GM04503 (cell line): ENCODE measurements around the gene PRG3.
"Not testable (repeated sequence)": the region's sequence is repeated elsewhere in the genome, so short reads cannot be mapped to it uniquely, and the experiment has no call there.

Source experiments
- DNase-seq: peaks from one replicate; pipeline ENCODE4 v3.0.0-alpha.2; 2012; ENCODE audit warnings: low read depth

Gene PRG3

DNA sequence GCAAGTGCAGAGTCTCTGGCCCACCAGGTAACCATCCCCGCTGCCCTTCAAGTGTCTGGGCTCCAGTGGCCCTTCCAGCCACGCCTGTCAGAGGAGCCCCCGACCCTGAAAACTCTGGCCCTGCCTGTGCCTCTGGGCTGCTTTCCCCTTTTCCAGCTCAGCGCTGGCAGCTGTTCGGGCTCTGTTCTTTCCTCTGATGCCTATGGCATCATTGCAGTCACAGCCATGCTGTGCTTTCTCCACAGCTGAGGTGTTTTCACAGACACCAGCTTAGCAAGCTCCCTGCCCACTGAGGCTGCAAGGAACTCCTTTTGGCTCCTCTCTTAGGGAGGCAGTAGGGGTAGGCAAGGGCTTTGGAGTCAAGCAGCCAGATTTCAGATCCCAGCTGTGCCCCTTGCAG is 21.6 kb downstream of the PRG3 start:
- no peak for DNase-seq

DNA sequence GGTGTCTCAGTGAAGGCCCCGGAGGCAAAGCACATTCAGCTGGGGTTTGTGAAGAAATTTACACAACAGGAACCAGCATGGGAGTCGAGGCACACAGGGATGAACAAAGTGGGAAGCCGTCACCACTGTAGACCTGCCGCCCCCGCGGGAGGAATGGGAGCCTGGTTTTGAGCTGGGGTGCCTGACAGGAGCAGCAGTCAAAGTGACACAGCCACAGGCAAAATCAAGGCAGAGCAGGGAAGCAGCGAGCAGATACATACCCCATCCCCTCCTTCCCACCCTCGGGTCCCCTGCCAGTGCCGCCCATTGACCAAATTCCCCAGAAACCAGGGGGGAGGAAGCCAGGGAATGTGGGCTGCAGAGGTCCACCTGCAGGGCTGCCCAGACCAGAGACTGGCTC is 22.0 kb downstream of the PRG3 start:
- DNase-seq, result no peak

DNA sequence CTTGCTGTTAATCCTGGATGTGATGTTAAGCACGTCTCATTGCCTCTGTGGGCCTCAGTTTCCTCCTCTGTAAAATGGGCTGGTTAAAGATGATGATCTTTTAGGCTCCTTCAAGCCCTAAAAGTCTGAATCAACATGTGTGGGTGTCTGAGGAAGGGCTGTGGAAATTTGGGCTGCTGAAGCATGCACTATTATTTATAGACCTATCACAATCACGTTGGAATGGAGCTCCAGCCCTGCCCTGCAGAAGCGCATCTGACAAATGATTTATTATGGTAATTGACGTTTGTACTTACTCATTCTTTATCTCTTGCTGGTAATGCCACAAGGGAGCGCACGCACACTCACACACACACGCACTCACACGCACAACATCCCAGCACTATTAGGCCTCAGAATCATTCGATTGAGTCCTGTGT is 22.4 kb downstream of the PRG3 start:
- DNase-seq, result no peak

DNA sequence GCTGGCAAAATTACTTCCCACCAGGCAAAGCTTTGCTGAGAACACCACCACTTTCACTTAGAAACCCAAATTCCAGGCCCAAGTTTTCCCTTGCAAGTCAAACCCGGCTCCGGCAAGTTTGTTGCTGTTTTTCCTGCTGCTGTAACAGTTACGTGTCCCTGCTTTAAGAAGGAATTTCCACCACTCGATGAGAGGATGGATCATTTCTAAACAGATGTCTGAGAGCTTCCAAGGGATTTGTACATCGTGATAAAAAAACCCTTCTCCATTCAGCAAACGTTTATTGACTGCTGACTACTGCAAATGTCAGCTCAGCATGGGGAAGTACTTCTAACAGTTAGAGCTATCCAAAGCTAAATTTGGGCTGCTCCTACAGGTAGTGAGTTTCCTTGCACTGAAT is 23.1 kb downstream of the PRG3 start:
- DNase-seq, result no peak

DNA sequence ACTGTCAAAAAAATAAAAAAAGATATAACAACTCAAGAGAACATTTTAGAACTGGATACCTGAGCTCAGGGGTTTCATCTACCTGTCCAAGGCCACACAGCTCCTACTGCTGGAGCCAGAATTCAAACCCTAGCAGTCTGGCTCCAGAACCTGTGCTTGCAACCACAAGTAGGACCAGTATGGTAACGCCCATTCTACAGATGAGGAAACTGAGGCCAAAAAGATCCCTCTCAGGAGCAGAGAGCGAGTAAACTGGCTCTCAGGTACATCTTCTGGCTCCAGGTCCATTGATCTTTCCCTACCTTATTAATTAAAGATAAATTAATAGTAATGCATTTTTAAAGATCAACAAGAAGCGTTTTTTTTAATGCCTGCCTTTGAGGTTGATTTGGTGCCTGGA is 23.6 kb downstream of the PRG3 start:
- DNase-seq, result no peak

DNA sequence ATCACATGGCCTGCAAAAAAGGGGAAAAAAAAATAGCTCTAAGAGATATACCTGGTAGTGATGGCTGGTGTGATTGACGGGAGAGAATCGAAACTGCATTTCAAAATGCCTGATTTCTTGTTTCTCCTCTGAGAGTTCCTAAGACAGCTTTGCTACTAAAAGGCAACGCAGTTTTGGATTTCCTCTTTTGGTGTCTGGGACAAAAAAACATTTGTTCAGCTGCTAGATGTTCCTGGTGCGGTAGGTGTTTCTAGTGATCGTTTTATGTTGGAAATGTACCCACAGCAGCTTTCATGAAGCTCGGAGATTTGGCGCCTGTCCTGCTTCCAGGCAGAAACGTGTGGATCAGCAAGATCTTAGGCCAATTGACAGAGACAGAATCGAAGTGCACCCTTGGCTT is 24.7 kb downstream of the PRG3 start:
- DNase-seq, result no peak

DNA sequence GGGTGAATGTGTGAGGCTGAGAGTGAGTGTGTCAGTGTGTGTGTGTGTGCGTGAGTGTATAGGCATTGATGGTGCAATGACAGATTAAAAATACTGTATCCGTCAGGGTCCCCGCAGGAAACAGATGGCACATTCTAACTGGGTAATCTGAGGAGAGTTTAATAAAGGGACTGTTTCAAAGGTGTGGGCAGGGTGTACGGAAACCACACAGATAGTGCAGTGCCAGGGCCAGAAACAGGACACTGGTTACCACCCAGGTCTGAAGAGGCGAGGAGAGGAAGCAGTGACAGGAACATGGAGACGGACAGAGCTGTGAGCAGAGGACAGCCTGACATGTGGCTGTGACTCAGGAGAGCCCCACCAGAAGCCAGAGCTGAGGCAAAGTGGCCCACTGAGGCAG is 26.3 kb downstream of the PRG3 start:
- DNase-seq, result no peak

DNA sequence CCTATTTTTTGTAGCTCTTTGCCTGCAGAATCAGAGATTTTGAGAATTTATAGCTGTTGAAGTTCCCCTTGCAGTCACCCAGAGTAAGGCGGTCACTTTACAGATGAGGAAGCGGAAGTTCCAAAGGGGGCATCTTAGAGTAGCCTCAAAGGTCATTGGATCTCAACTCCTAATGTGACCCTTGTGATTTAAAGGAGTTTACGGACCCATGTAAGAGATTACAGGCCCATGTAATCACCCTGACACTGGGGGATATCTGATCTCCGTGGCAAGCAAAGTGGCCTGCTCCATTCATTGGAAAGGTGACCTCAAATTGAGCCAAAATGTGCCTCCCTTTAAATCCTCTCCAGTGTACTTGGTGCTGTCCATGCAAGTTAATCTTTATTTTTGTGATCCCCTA is 27.1 kb downstream of the PRG3 start:
- DNase-seq, result no peak

DNA sequence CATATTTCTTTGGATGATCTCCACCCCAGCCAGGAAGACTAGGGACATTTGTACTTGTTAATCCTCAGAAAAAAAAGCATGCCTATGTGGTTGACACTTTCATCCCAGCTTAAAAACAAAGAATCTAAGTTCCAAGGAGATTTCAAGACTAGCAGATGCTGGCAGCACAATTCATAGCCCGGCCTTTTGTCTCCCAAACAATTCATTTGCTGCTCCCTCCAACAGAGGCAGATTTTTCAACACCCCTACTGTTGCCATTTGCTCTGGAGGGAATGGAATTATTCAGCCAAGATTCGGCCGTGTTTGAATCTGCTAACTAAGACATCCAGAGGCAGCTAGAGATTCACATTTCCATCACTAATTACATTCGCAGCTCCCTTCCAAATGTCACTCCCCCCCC is 27.5 kb downstream of the PRG3 start:
- DNase-seq, result no peak

DNA sequence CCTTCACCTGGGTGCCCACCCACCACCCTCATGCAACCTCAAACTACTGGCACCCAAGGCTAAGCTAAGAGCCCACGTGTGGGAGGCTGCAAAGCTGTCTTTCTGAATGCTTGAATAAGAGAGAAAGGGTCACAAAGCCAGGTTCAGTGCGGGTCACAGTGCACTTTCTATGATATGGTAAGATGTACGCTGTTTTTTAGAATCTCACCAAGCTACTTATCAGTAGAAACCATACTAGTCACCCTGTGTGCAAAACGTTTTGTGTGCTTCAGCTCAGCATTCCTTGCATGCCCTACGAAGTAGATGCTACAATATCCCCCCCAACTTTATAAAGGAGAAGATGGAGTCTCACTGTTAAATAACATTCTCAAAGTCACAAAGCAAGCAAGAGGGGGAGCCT is 27.9 kb downstream of the PRG3 start:
- no peak for DNase-seq

DNA sequence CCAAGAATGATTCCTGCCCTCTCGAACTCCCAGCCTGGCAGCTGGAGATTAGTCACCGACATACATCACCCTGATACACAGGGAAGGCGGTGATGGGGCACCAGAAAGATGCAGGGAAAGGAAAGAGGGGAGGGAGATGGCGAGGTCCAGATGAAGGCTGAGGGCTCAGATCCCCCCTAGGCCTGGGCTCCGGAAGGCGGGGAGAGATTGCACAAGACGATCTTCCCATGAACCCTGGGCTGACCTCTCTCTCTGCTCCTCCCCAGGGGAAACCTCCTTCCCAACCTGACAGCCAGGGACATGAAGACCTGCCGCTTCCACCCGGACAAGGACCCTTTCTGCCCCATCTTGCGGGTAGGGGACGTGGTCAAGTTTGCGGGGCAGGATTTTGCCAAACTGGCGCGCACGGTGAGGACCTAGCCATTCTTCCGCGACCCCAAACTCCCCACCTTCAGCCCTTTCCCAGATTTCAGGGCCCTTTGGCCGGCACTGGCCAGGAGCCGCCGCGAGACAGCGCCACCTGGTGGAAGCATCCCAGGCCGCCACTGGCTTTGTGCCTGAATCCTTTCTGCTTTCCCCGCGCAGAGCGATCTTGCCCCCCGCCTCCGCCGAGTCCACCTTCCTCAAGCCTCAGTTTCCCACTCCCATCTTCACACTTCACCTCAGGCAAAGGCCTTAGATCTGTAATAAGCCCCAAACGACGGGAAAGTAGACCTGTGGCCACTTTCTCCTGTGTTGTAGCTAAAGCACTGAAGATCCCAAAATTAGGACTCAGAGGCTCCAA is 31.3 kb downstream of the PRG3 start:
- no peak for DNase-seq

DNA sequence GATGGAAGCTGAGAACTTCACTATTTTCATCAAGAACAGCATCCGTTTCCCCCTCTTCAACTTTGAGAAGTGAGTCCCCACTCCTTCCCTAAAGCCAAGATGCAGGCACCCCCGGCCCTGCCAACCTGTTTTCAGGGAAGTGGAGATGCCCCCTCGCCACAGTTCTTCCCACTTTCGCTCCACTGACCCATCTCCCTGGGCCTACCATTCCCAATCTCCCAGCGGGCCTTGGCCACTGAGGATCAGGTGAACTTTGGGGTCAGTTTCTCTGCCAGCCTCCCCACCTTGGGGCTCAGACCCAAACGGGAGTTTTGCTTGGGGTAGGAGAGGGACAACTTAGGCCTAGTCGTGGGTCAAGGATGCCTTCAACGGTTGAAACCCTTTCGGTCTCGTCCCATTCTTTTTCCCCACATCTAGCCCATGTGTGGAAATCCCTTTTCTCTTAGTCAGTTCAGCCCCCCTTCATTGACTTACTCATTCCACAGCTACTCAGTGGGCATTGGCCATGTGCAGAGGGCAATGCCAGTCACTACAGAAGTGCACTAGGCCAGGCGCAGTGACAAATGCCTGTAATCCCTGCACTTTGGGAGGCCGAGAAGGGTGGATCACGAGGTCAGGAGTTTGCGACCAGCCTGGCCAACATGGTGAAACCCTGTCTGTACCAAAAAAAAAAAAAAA is 32.2 kb downstream of the PRG3 start:
- no peak for DNase-seq

DNA sequence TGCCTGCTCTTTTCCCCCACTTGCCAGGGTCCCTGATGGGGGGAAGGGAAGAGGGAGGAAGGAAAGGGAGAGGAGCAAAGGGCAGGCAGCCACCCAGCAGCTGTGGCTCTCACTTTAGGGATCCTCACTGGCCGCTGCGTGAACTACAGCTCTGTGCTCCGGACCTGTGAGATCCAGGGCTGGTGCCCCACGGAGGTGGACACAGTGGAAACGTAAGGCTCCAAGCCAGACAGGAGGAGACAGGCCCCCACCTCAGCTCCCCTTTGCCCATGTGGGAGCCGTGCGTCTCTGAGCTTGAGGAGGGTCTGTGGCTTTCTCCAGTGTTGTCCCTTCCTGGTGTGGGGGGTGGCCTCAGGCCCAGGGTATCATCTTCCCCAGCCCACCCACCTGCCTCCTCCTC is 32.9 kb downstream of the PRG3 start:
- DNase-seq, result no peak

DNA sequence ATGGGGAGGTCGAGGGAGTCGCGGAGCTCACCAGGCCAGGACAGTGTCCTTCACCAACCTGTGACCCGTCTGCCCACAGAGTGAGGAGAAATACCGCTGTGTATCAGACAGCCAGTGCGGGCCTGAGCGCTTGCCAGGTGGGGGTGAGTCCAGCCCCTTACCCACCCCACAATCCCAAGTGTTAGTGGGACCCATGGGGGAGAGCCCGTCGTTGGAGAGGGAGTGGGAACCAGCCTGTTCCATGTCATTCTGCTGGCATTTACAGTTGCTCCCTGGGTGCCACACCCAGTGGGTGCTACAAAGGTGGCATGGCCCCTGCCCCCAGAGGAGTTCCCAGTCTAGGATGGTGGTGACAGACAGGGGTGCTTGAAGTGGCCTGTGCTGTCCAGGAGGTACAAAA is 33.6 kb downstream of the PRG3 start:
- no peak for DNase-seq

DNA sequence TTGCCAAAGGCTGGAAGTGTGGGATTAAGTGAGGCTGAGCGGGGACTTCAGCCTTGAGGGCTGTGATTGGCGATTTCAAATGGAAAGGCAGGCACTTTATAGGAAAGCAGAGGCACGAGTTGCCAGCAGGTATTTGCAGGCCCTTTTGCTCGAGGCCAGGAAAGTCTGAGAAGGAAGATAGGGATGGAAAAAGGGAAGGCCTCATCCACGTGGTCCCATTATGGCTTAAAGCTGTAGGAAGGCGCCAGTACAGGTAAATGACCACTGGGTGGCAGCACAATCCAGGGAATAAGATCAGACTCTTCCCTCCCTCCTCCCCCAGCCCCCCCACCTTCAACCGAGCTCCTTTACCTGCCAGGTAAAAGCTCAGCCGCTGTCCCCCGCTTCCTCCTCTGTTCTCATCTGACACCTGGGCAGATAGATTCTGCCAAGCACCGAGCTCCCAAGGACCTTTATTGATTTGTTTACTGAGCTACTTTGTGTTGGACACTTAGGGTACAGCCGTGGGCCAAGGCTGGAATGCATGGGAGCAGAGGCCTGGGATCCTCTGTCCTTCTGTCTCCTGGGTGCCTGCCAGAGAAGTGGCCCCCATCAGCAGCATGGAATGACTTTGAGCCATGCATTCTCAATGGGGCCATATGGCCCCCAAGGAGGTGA is 35.3 kb downstream of the PRG3 start:
- no peak for DNase-seq

DNA sequence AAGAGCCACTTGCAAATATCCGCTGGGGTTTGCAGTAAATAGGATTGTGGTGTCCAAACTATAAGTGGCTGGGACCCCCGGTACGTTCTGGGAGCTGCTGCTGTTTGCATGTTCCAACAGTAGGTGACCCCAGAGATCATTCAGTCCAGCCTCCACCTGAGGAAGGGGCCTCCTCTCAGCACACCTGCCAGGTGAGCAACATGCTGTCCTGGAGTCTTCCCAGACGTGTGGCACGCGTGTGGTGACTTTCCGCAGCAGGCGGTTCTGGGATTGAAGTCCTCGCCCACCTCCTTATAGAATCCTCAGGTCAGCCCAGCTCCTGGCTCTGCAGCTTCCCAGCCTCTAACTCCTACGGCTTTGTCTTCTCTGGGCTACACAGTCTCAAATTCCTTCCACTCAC is 36.1 kb downstream of the PRG3 start:
- DNase-seq, result no peak

DNA sequence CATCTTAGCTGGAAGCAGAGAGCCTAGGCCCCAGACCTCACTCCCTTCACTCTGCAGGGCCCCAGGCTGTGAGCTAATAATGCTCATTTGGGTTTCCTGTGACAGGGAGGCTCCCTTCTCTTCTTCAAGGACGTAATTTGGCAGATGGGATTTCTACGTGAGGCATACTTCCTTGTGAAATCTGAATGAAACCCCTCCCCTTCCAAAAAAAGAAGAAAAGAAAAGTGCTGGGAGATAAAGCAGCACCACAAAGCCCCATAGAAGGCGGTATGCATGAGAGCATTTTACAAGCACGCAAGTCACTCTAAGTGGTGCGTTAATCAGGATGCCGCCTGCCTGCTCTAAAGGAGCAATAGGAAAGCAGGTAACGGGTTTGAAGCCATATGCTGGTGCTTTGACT is 37.1 kb downstream of the PRG3 start:
- DNase-seq, result no peak

DNA sequence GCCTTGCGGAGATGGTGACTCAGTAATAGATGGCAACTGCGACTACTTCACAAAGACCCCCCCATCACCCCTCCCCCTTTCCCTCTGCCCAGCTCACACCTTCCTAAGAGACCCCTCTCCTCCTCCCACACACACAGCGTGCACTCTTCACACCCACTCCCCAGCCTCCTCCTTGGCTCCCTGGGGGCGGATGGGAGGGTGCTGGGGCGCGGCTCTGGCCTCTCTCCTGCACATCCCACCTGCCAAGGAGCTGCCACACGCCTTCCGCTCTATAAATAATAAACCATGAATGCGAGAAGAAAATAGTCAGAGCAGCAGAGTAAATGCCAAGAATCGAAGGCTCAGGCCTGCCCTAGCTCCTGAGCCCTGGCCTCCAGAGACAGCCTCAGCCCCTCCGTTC is 38.2 kb downstream of the PRG3 start:
- no peak for DNase-seq

DNA sequence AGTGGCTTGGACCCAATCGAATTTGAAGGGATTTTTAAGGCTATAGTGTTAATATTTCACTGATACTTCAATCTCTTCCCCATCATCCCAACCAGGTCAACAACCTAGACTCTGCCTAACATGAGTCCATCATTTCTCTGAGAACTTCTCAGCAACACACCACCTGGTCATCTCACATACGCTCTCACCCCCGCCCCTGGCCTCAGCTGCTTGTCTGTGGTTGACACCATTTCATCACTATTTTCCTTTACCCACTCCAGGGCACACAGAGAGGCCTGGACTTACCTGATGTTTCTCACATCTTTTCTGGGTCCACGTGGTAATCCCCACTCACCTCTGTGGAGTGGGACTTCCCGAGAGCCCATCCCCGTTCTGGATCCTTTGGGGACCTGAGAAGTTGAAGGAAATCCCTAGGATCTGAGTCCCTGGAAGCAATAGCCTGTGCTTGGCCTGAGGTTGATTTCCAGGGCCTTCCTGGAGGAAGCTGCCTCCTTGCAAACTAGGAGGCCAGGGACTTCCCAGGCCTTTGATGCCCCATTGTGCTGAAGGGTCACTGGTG is 39.6 kb downstream of the PRG3 start:
- no peak for DNase-seq

DNA sequence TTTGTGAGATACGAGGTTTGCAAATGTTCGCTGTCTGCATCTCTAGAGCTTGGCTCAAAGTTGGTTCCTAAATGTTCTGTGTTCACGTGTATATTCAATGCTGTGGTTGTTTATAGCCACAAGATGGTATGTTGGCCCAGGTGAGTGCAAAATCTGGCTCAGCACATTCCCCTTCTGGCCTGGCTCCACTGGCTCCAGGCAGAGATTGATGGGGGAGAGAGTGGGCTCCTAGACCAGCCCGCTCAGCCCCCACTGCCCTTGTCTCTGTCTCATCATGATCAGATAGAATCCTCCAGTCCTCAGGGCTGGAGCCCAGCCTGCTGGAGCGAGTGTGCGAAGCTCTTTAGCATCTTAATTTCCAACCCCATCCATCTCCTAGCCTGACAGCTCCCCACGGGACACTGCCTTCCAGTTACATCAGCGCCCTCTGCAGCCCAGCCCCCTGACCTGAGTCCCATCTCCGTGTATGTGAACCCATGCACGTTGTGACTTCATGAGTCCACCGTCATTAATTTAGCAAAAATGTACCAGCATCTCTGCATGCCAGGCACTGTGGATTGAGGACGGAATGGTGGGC is 40.8 kb downstream of the PRG3 start:
- DNase-seq, result no peak

DNA sequence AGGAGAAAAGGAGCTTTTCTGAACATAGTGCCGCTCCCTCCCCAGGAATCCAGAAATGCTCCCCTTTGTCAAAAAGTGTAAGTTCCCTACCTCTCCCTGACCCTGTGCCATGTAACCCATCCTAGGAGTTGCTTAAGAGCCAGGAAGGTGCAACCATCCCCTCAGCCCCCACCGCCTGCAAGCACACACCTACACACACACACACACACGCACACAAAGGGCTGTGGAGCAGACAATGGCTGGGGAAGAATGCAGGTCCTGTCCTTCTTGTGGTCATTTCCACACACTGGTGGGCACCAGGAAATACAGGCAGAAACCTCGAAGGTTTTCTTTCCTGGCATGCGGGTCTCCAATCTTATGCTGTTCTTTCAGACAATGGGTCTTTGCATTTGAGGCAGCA is 41.6 kb downstream of the PRG3 start:
- DNase-seq, result no peak

DNA sequence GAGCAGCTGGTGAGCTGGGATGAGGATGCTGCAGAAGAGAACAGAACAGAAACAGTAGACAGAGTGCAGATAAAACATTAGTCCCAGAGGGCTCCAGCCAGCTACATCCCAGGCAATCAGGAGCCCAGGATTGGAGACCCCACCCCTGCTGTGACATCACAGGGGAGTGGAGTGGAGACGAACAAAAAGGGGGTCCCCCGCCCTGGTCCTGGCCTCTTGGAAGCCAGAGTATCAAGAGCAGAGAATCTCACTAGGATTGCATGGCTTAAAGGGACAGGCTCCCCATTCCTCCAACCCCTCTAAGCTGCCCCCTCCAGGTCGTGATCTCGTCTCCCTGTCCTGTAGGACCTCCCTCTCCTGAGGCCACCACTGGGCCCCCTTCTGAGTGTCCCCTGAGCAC is 42.8 kb downstream of the PRG3 start, which contains the start of gene P2RX3:
Gene P2RX3, plus strand, starts transcription at position 211 of the 400 bp plus-strand sequence. CDS start 199 bp downstream, outside the sequence.
- DNase-seq, result no peak

DNA sequence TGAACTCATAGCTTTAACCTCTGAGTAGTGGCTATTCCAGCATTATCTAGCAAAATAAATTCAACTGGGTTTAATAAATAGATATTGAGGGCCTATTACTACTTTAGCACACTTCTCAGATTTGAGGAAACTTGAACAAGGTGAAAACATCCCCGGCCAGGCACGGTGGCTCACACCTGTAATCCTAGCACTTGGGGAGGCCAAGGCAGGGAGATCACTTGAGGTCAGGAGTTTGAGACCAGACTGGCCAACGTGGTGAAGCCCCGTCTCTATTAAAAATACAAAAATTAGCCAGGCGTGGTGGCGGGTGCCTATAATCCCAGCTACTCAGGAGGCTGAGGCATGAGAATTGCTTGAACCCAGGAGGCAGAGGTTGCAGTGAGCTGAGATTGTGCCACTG is 44.1 kb downstream of the PRG3 start:
- DNase-seq, result not testable (repeated sequence)
